GM19043 (cell line): Measurements from ENCODE around the gene DRC7.
A peak's percentile ranks its signal among the peaks of the same experiment; 100 is the strongest.

Experiments used
- ATAC-seq: cut with Tn5 transposase; IDR thresholded peaks from one replicate; pipeline ENCODE4 v1.9.1; 2021; ENCODE audit warnings: low read depth; ENCODE audit not compliant: unreplicated experiment

DRC7 gene, protein sequence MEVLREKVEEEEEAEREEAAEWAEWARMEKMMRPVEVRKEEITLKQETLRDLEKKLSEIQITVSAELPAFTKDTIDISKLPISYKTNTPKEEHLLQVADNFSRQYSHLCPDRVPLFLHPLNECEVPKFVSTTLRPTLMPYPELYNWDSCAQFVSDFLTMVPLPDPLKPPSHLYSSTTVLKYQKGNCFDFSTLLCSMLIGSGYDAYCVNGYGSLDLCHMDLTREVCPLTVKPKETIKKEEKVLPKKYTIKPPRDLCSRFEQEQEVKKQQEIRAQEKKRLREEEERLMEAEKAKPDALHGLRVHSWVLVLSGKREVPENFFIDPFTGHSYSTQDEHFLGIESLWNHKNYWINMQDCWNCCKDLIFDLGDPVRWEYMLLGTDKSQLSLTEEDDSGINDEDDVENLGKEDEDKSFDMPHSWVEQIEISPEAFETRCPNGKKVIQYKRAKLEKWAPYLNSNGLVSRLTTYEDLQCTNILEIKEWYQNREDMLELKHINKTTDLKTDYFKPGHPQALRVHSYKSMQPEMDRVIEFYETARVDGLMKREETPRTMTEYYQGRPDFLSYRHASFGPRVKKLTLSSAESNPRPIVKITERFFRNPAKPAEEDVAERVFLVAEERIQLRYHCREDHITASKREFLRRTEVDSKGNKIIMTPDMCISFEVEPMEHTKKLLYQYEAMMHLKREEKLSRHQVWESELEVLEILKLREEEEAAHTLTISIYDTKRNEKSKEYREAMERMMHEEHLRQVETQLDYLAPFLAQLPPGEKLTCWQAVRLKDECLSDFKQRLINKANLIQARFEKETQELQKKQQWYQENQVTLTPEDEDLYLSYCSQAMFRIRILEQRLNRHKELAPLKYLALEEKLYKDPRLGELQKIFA

DNA sequence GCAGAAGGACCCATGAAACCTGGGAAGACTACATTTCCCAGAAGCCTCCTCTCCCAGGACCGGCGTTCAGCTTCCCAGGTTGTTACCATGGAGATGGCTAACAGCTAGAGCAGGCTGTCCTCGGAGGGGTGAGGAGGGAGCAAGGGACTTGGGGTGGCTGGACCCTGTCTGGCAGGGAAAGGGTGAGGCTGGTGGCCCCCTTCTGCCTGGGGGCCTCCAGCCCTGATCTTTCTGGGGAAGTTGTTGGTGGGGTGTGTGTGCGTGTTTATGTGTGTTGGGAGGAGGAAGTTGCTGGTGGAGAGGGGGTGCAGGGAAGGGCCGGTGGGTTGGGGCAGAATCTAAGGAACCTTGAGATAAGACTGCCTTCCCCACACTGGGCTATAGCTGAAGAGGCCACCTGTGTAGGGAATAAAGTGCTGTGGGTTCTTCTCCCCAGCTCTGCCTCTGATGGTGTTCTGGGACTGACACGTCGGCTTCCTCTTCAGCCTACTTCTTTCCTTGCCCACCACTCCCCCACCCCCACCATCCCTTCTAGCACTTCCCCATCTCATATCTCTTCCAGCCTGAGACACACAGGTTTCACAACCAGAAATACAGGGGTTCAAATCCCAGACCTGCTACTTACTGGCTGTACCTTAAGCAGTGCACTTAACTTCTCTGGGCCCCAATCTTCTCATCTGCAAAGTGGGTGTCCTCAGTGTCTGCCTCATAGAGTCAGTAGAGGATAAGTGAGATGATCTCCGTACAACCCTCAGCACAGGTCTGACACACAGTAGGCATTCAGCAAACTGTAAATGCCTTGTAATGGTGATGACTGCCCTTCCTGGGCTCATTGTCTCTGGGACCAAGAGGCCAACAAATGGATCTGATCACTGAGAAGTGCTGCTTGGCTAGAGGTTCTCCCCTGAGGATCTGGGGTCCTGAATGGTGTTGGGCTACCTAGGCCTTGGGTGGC is at the start of gene DRC7:
TSS of gene DRC7 (plus strand) at position 82 of the 955 bp plus-strand sequence. CDS start 3,144 bp downstream, outside the sequence.
- no peak for ATAC-seq

GRCh38 chr16:57645169-57645568 is 49.4 kb upstream of the DRC7 start:
- no peak for ATAC-seq

DNA sequence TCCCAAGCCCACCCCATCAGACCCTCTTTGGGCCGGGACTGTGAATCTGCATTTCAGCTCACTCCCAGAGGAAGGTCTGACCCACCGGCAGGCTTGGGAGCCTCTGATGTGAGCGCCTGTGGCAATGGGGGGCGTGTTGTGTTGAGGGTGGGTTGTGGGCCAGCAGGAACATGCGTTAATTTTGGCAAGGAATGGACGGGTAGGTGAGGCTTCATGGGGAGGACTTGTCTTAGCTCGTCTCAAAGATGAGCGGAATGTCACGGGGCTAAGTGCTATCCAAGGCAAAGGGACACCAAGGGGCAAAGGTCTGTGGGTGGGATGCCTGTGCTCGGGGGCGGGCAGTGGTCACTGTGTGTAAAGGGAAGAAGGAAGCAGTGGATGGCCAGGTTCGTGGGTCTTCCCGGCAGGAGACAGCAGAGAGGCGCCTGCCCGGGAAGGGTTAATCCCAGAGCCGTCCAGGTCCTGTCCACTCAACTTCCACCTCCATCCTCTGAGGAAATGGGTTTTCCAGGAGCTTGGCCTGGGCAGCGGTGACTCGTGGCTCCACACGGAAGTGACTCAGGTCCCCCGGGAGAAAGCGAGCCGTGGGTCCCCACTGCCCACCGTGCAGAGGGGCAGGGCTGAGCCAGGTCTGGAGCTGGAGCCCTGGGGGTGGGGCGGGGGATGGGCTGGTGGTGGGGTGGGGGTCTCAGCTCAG is 48.8 kb upstream of the DRC7 start:
- no peak for ATAC-seq

GRCh38 chr16:57646388-57647039 is 48.1 kb upstream of the DRC7 start:
- ATAC-seq: no peak

GRCh38 chr16:57647136-57647875 is 47.3 kb upstream of the DRC7 start:
- ATAC-seq: no peak

GRCh38 chr16:57648125-57648524 is 46.5 kb upstream of the DRC7 start:
- no peak for ATAC-seq

- ATAC-seq: peak; percentile 69
Observed at GRCh38 chr16:57648581-57649442, 45.8 kb upstream of the DRC7 start.

DNA sequence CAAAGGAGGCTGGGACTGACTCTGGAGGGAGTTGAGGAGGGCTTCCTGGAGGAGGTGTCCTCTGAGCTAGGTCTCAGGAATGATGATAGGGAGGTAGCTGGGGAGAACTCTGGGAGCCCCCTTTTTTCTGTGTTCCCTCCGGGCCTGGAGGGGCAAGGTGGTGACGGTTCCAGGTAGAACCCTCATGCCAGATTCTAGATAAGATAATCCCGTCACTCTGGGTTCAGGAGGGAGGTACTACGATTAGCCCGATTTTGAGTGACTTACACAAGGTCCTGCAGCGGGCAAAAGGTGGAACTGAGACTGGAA is 45.2 kb upstream of the DRC7 start:
- ATAC-seq: no peak

DNA sequence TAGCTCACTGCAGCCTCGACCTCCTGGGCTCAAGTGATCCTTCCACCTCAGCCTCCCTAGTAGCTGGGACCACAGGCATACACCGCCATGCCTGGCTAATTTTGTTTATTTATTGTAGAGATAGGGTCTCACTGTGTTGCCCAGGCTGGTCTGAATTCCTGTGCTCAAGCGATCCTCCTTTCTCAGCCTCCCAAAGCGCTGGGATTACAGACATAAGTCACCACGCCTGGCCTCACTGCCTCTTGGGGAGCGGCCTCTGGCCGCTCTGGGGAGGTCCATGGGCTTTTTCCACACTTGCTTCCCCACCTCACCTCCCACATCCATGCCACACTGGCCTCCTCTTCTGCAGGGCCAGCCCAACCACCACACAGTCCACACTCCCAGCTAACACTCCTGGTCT is 44.8 kb upstream of the DRC7 start:
- ATAC-seq: no peak

- ATAC-seq: no peak
Observed at GRCh38 chr16:57651344-57652333, 43.0 kb upstream of the DRC7 start.

DNA sequence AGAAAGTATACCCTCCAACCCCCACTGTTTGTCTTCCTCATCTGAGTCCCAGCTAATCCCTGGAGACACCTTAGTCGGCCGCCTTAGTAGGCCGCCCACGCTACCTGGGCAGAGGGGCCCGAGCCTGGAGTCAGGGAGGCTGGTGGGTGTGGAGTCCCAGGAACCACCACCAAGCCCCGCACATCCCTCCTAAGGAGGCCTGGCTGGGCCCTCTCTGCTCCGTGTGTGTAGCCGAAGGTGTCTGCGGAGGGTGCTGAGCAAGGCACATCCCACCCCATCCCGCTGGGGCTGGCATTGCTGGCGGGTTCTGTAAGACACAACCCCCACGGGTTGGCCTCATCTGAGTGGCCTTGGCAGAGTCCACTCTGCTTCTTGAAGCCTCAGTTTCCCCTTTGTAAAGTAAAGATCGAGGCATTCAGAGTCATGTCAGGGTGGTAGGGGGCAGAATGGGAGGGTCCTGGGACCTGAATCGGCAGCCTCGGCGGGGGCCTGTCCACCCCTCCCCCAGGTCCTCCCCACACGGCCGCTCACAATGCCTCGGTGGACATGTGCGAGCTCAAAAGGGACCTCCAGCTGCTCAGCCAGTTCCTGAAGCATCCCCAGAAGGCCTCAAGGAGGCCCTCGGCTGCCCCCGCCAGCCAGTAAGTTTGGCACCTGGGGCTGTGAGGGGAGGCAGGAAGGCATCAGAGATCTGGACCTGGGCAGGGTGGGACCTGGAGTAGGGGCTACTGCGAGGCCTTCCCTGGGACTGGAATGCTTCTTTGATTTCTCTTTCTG is 41.7 kb upstream of the DRC7 start:
- ATAC-seq: no peak

- no peak for ATAC-seq
Observed at GRCh38 chr16:57653936-57654335, 40.7 kb upstream of the DRC7 start.

- ATAC-seq: no peak
Observed at GRCh38 chr16:57656342-57656955, 38.2 kb upstream of the DRC7 start.

GRCh38 chr16:57657228-57657627 is 37.4 kb upstream of the DRC7 start:
- ATAC-seq: no peak

- no peak for ATAC-seq
Observed at GRCh38 chr16:57658130-57658877, 36.3 kb upstream of the DRC7 start.
